Left lung (tissue), 10 donors: ENCODE data around the gene MT3. TPM values are rescaled to one million over a fixed set of nuclear protein-coding genes. Genes with fewer than 3 reads are reported as not detected.
A peak's percentile ranks its signal among the peaks of the same experiment; 100 is the strongest.

Source experiments
- ATAC-seq: fragments of 200-7000 bp; cut with Tn5 transposase; one replicate; pipeline ENCODE4 v1.9.1; 2020; ENCODE audit warnings: moderate library complexity
- DNase-seq, 4 donors: peaks; one replicate each; pipeline ENCODE4 v3.0.0-alpha.2; 2013 to 2020
- H3K27ac ChIP-seq, 2 donors: fragments of 200-600 bp; sonication (generic) in 1 of 2; one replicate each; pipeline versions ENCODE4 v1.5.0 to v1.8.0; 2020 to 2021
- H3K27me3 ChIP-seq, 2 donors: fragments of 200-600 bp; sonication (generic) in 1 of 2; one replicate each; pipeline versions ENCODE4 v1.5.0 to v1.8.0; 2020 to 2021
- H3K36me3 ChIP-seq, 2 donors: fragments of 200-600 bp; sonication (generic) in 1 of 2; one replicate each; pipeline versions ENCODE4 v1.5.0 to v1.8.0; 2020 to 2021
- H3K4me1 ChIP-seq, 2 donors: fragments of 200-600 bp; one replicate each; pipeline ENCODE4 v1.8.0; 2021
- H3K4me3 ChIP-seq, 2 donors: fragments of 200-600 bp; sonication (generic) in 1 of 2; one replicate each; pipeline versions ENCODE4 v1.5.0 to v1.8.0; 2020 to 2021; ENCODE audit warnings: mild to moderate bottlenecking in 1 of 2
- H3K9me3 ChIP-seq, 2 donors: fragments of 200-600 bp; sonication (generic) in 1 of 2; one replicate each; pipeline versions ENCODE4 v1.5.0 to v1.8.0; 2020 to 2021
- intact Hi-C, 2 donors: fragments of 100-400 bp; cut with DNase I; formaldehyde crosslinking; loops; one replicate each; pipeline versions ENCODE4 v1.11.2 to v1.14.2; 2022
- polyA plus RNA-seq, 6 donors: library from polyadenylated mRNA; unstranded; fragments of 120-200 nt; gene quantifications; one replicate each; pipeline ENCODE4 v1.2.1, GENCODE V29; 2013; ENCODE audit not compliant: insufficient read length in 6 of 6
- total RNA-seq, 2 donors: library from RNA; stranded (reverse); fragmentation: NEBNext Ultra II Directional; extraction: Animal tissue kit (Norgen Biotek cat#: 25700); gene quantifications; one replicate each; pipeline ENCODE4 v1.2.1, GENCODE V29; 2021
- TF ChIP-seq, protein P1 (sequence below), 2 donors: fragments of 200-600 bp; sonication (generic) in 1 of 2; IDR thresholded peaks; one replicate each; pipeline versions ENCODE4 v1.5.0 to v1.8.0; 2021; ENCODE audit warnings: antibody characterized with exemption in 2 of 2
- donor health status: DM: no; HTN: yes; CAD: no.
- donor health status: DM: no; HTN: no; CAD: no.

The MT3 gene
- total and polyA plus RNA-seq, 8 donors = not detected

DNA sequence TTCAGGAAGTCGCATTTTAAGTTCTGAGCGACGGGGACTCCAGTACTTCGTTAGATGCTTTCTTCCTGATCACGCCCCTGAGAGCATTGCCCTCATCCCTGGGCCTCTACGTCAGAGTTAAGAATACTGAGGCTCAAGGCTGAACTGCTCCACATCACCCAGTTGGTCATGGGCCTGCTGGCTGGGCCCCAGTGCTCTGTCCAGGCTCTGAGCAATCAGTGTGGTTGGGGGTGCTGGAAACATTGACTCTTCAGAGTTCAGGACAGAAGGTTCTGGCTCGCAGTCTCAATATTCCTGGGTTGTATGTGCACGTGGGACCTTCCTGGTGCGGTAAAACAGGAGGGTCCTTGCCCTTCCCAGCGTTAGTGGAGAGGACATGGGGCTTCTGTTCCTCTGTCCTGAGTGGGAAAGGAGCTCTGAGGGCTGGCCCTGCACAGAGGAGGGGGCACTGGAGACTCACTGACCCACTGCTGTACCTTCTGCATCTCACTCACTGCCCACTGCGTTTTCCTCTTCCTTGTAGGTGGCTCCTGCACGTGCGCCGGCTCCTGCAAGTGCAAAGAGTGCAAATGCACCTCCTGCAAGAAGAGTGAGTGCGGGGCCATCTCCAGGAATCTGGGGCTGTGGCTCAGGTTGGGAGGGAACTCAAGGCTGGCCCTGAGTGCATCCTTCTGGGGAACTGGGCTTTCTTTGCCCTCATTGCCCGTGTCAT is 36.8 kb downstream of the MT3 start:
- no peaks in the 10 kb centered on the region for H3K36me3 ChIP-seq

DNA sequence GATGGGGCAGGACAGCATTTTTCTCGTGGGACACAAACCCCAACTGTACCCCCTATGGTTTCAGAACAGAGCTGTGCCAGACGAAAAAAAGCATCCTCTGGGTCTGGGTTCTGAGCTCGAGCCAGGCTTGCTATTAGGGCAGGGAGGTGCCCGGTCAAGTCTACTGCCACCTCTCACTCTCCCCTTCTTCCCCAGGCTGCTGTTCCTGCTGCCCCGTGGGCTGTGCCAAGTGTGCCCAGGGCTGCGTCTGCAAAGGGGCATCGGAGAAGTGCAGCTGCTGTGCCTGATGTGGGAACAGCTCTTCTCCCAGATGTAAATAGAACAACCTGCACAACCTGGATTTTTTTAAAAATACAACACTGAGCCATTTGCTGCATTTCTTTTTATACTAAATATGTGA is 37.4 kb downstream of the MT3 start:
- H3K27ac ChIP-seq = peak overlapping the region; percentile 61 to 80
- TF ChIP-seq, protein P1, sequence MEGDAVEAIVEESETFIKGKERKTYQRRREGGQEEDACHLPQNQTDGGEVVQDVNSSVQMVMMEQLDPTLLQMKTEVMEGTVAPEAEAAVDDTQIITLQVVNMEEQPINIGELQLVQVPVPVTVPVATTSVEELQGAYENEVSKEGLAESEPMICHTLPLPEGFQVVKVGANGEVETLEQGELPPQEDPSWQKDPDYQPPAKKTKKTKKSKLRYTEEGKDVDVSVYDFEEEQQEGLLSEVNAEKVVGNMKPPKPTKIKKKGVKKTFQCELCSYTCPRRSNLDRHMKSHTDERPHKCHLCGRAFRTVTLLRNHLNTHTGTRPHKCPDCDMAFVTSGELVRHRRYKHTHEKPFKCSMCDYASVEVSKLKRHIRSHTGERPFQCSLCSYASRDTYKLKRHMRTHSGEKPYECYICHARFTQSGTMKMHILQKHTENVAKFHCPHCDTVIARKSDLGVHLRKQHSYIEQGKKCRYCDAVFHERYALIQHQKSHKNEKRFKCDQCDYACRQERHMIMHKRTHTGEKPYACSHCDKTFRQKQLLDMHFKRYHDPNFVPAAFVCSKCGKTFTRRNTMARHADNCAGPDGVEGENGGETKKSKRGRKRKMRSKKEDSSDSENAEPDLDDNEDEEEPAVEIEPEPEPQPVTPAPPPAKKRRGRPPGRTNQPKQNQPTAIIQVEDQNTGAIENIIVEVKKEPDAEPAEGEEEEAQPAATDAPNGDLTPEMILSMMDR (IDR thresholded peaks at IDR 0.05) = no peak
- H3K4me3 ChIP-seq = peak overlapping the region; percentile 46 to 50
- peak; percentile 11 for ATAC-seq
- H3K9me3 ChIP-seq = no peaks in the 10 kb centered on the region
- intact Hi-C loops = no loop called here
- no peaks in the 10 kb centered on the region for H3K36me3 ChIP-seq
- DNase-seq = no peak
- peaks cover 5 to 23% of the 10 kb centered on the region in 2 donors for H3K4me1 ChIP-seq
- H3K27me3 ChIP-seq = peaks cover 0 to 53% of the 10 kb centered on the region in 2 donors

More for the DNA sequence above, 36.8 kb downstream of the MT3 start:
- H3K9me3 ChIP-seq = no peaks in the 10 kb centered on the region
- H3K27ac ChIP-seq = peak overlapping the region; percentile 80 to 90
- peak; percentile 62 for ATAC-seq
- H3K4me1 ChIP-seq = peaks cover 5 to 23% of the 10 kb centered on the region in 2 donors
- H3K4me3 ChIP-seq = peak overlapping the region; percentile 46 to 50
- TF ChIP-seq, protein P1 (IDR thresholded peaks at IDR 0.05) = no peak
- intact Hi-C loops = no loop called here
- peaks cover 0 to 47% of the 10 kb centered on the region in 2 donors for H3K27me3 ChIP-seq
- no peak for DNase-seq

DNA sequence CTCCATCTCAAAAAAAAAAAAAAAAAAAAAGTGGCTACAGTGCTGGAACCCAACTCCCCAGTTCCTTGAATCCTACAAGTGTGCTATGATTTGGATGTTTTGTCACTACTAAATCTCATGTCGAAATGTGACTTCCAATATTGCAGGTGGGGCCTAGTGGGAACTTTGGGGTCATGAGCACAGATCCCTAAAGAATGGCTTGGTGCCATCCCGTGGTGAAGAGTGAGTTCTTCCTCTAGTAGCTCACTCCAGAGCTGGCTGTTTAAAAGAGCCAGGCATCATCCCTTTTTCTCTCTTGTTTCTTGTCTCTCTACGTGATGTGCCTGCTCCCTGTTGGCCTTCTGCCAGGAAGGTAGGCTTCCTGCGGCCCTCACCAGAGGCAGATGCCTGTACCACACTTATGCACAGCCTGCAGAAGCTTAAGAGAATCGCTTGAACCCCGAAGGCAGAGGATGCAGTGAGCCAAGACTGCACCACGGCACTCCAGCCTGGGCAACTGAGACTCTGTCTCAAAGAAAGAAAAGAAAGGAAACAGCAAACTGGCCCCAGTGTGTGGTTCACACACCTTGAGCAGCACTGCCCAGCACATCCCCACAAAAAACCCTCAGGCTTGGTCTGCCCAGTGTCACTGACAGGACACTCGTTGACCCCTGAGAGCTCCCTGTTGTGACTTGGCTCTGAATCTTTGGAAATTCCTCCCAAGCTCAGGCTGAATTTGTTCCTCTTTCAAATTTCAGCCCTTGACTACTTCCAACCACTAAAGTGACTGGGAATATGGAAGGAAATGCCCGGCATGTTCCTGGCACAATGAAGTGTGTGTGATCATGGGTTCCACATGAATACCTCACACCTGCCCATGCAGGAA is 39.4 kb downstream of the MT3 start:
- no peak for ATAC-seq
- DNase-seq = no peak
- intact Hi-C loops = no loop called here
- no peaks in the 10 kb centered on the region for H3K36me3 ChIP-seq
- TF ChIP-seq, protein P1 (IDR thresholded peaks at IDR 0.05) = no peak
- peaks cover 5 to 28% of the 10 kb centered on the region in 2 donors for H3K4me1 ChIP-seq
- H3K4me3 ChIP-seq = no peak overlapping the region
- H3K9me3 ChIP-seq = no peaks in the 10 kb centered on the region
- no peak overlapping the region for H3K27ac ChIP-seq
- H3K27me3 ChIP-seq = peaks cover 8 to 73% of the 10 kb centered on the region in 2 donors

DNA sequence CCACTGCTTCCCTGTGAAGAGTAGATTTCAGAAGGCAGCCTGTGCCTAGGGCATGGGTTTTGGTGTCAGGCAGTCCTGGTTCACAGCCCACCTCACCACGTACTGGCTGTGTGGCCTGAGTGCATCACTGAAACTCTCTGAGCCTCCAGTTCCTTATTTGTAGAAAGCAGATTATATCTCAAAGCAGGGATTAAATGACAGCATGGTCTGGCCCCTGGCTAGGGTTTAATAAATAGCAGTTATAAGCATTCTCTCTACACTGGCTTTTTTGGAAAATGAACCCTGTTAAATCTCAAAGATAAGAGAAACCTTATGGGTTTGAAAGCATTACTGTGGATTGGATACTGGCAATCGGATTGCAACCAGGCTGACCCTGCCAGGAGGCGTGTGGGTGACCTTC is 40.2 kb downstream of the MT3 start:
- TF ChIP-seq, protein P1 (IDR thresholded peaks at IDR 0.05) = no peak
- Histone ChIP-seq H3K36me3 (no peaks in the 10 kb centered on the region), H3K27me3 (peaks cover 8 to 77% of the 10 kb centered on the region in 2 donors), H3K9me3 (no peaks in the 10 kb centered on the region), H3K4me1 (peaks cover 5 to 31% of the 10 kb centered on the region in 2 donors), H3K27ac (no peak overlapping the region), H3K4me3 (no peak overlapping the region)
- intact Hi-C loops = no loop called here
- DNase-seq = no peak
- no peak for ATAC-seq

DNA sequence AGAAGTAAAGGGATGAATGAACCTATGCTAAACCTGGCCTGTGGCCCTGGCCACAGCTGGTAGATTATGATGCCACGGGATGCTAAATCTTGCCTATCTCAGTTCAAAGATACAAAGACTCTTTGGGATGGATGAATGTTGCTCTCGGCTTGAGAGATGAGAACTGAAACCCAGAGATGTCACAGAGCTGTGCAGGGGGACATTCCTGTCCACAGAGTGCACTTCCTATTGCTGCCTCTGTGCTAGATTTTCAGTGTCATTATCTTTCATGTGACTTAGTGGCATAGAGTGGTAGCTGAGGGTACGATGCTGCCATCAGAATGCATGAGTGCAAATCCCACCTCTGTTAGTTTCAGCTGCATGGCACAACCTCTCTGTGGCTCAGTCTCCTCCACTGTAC is 40.8 kb downstream of the MT3 start:
- ATAC-seq = no peak
- TF ChIP-seq, protein P1 (IDR thresholded peaks at IDR 0.05) = no peak
- Histone ChIP-seq H3K4me3 (no peak overlapping the region), H3K36me3 (no peaks in the 10 kb centered on the region), H3K27me3 (peaks cover 12 to 77% of the 10 kb centered on the region in 2 donors), H3K4me1 (peaks cover 5 to 31% of the 10 kb centered on the region in 2 donors), H3K27ac (no peak overlapping the region), H3K9me3 (no peaks in the 10 kb centered on the region)
- no peak for DNase-seq
- intact Hi-C loops = no loop called here
